Trophoblast cell (in vitro differentiated cells and primary cell): Measurements from ENCODE around the gene CALR.

Source experiments
- DNase-seq, 2 donors: peaks; one replicate each; pipeline ENCODE4 v3.0.0-alpha.2; 2016
- H2AFZ ChIP-seq: 2 replicates; pipeline ENCODE4 v1.6.1; 2013; ENCODE audit warnings: low read length, moderate library complexity, mild to moderate bottlenecking; ENCODE audit not compliant: insufficient read depth, poor library complexity
- H2AK5ac ChIP-seq: 2 replicates; pipeline ENCODE4 v1.6.1; 2013; ENCODE audit warnings: mild to moderate bottlenecking, low read length
- H2BK120ac ChIP-seq: 2 replicates; pipeline ENCODE4 v1.6.1; 2013; ENCODE audit warnings: low read length, mild to moderate bottlenecking, moderate library complexity; ENCODE audit not compliant: insufficient read depth, poor library complexity
- H2BK12ac ChIP-seq: 2 replicates; pipeline ENCODE4 v1.6.1; 2013; ENCODE audit warnings: mild to moderate bottlenecking, low read length, moderate library complexity
- H2BK5ac ChIP-seq: 2 replicates; pipeline ENCODE4 v1.6.1; 2013; ENCODE audit warnings: low read length, low read depth, moderate library complexity, mild to moderate bottlenecking; ENCODE audit not compliant: poor library complexity
- H3K14ac ChIP-seq: 2 replicates; pipeline ENCODE4 v1.6.1; 2013; ENCODE audit warnings: mild to moderate bottlenecking, low read length
- H3K18ac ChIP-seq: 2 replicates; pipeline ENCODE4 v1.6.1; 2013; ENCODE audit warnings: mild to moderate bottlenecking, low read length
- H3K23ac ChIP-seq: 2 replicates; pipeline ENCODE4 v1.6.1; 2013; ENCODE audit warnings: low read length
- H3K27ac ChIP-seq: 2 replicates; pipeline ENCODE4 v1.5.1; 2013; ENCODE audit warnings: low read depth, mild to moderate bottlenecking, inconsistent platforms, low read length, moderate library complexity
- H3K27me3 ChIP-seq: 2 replicates; pipeline ENCODE4 v1.6.1; 2013; ENCODE audit warnings: inconsistent platforms, mild to moderate bottlenecking, low read length, moderate library complexity; ENCODE audit not compliant: insufficient read depth
- H3K36me3 ChIP-seq, 2 experiments: 1 replicate in 1 of 2; 2 replicates in 1 of 2; pipeline ENCODE4 v1.6.1; 2013; ENCODE audit warnings: low read length in 2 of 2, mild to moderate bottlenecking in 2 of 2, moderate library complexity in 1 of 2; ENCODE audit not compliant: insufficient read depth in 2 of 2, control insufficient read depth in 1 of 2
- H3K4ac ChIP-seq: 2 replicates; pipeline ENCODE4 v1.6.1; 2013; ENCODE audit warnings: low read depth, mild to moderate bottlenecking, low read length, moderate library complexity
- H3K4me1 ChIP-seq, 2 experiments: 1 replicate in 1 of 2; 2 replicates in 1 of 2; pipeline ENCODE4 v1.6.1; 2013; ENCODE audit warnings: low read length in 2 of 2, mild to moderate bottlenecking in 2 of 2, moderate library complexity in 1 of 2; ENCODE audit not compliant: insufficient read depth in 2 of 2, control insufficient read depth in 1 of 2
- H3K4me2 ChIP-seq: 2 replicates; pipeline ENCODE4 v1.6.1; 2013; ENCODE audit warnings: inconsistent platforms, mild to moderate bottlenecking, low read length, moderate library complexity
- H3K4me3 ChIP-seq: 2 replicates; pipeline ENCODE4 v1.5.1; 2013; ENCODE audit warnings: mild to moderate bottlenecking, low read depth, low read length, inconsistent platforms
- H3K79me1 ChIP-seq: one replicate; pipeline ENCODE4 v1.6.1; 2013; ENCODE audit warnings: low read length
- H3K79me2 ChIP-seq: 2 replicates; pipeline ENCODE4 v1.6.1; 2013; ENCODE audit warnings: low read length, mild to moderate bottlenecking; ENCODE audit not compliant: control insufficient read depth, insufficient read depth, poor library complexity
- H3K9ac ChIP-seq: 2 replicates; pipeline ENCODE4 v1.6.1; 2013; ENCODE audit warnings: mild to moderate bottlenecking, low read length
- H3K9me3 ChIP-seq: 2 replicates; pipeline ENCODE4 v1.6.1; 2013; ENCODE audit warnings: low read depth, mild to moderate bottlenecking, control low read depth, inconsistent platforms, low read length; ENCODE audit not compliant: insufficient read depth
- H4K12ac ChIP-seq: 2 replicates; pipeline ENCODE4 v1.6.1; 2013; ENCODE audit warnings: low read depth, mild to moderate bottlenecking, low read length, moderate library complexity
- H4K8ac ChIP-seq: 2 replicates; pipeline ENCODE4 v1.6.1; 2013; ENCODE audit warnings: low read depth, mild to moderate bottlenecking, low read length, moderate library complexity
- H4K91ac ChIP-seq: one replicate; pipeline ENCODE4 v1.6.1; 2013; ENCODE audit warnings: low read depth, mild to moderate bottlenecking, low read length, moderate library complexity
- WGBS: extraction: QIAGEN DNeasy Blood & Tissue Kit; methylation state at CpG from one replicate; pipeline ENCODE4 v1.1.7; 2013; ENCODE audit warnings: missing lambda C conversion rate; ENCODE audit not compliant: insufficient read length, insufficient coverage; ENCODE audit errors: extremely low coverage; 5-methylcytosine and 5-hydroxymethylcytosine counted together

The CALR gene

GRCh38 chr19:12984143-12984627 lies 45.8 kb downstream of the CALR start:
- Histone ChIP-seq H3K79me1 (no peaks in the 10 kb centered on the region), H3K27me3 (peaks cover 18% of the 10 kb centered on the region), H2BK120ac (no peak overlapping the region), H3K4me2 (no peak overlapping the region), H3K9me3 (peaks cover 19% of the 10 kb centered on the region), H2BK12ac (no peak overlapping the region), H3K4me1 (no peaks in the 10 kb centered on the region), H3K4me3 (peak overlapping the region; percentile 39), H3K23ac (no peak overlapping the region), H4K91ac (no peak overlapping the region), H3K79me2 (no peaks in the 10 kb centered on the region), H3K27ac (no peak overlapping the region), H2AFZ (no peak overlapping the region), H3K14ac (no peak overlapping the region), H2BK5ac (no peak overlapping the region), H3K4ac (no peak overlapping the region), H4K12ac (no peak overlapping the region), H3K9ac (no peak overlapping the region), H3K36me3 (no peaks in the 10 kb centered on the region), H2AK5ac (no peak overlapping the region), H3K18ac (no peak overlapping the region), H4K8ac (no peak overlapping the region)
- WGBS = no CpG with 5 or more reads among the region's 3 CpGs
- no peak for DNase-seq

GRCh38 chr19:12984683-12985048 lies 46.3 kb downstream of the CALR start:
- no peak overlapping the region for H2BK5ac ChIP-seq
- H4K12ac ChIP-seq = no peak overlapping the region
- no peak overlapping the region for H2BK120ac ChIP-seq
- no peak overlapping the region for H3K23ac ChIP-seq
- no peak overlapping the region for H3K4me2 ChIP-seq
- peaks cover 18% of the 10 kb centered on the region for H3K27me3 ChIP-seq
- no peak overlapping the region for H3K27ac ChIP-seq
- H3K4me3 ChIP-seq = no peak overlapping the region
- DNase-seq = no peak
- H3K79me2 ChIP-seq = no peaks in the 10 kb centered on the region
- H4K8ac ChIP-seq = no peak overlapping the region
- H2AFZ ChIP-seq = no peak overlapping the region
- H3K36me3 ChIP-seq = no peaks in the 10 kb centered on the region
- no peak overlapping the region for H2AK5ac ChIP-seq
- H3K9me3 ChIP-seq = peaks cover 21% of the 10 kb centered on the region
- H3K9ac ChIP-seq = no peak overlapping the region
- H3K14ac ChIP-seq = no peak overlapping the region
- H4K91ac ChIP-seq = no peak overlapping the region
- no peaks in the 10 kb centered on the region for H3K79me1 ChIP-seq
- no peak overlapping the region for H3K4ac ChIP-seq
- no peak overlapping the region for H3K18ac ChIP-seq
- H3K4me1 ChIP-seq = no peaks in the 10 kb centered on the region
- WGBS = no CpG with 5 or more reads among the region's 10 CpGs
- H2BK12ac ChIP-seq = no peak overlapping the region

- no peak overlapping the region for H4K8ac ChIP-seq
- H3K4ac ChIP-seq = no peak overlapping the region
- H4K12ac ChIP-seq = no peak overlapping the region
- no peak overlapping the region for H3K18ac ChIP-seq
- no peaks in the 10 kb centered on the region for H3K36me3 ChIP-seq
- H2BK12ac ChIP-seq = no peak overlapping the region
- H3K4me2 ChIP-seq = no peak overlapping the region
- H2AK5ac ChIP-seq = no peak overlapping the region
- no peaks in the 10 kb centered on the region for H3K79me2 ChIP-seq
- no peak overlapping the region for H3K4me3 ChIP-seq
- H3K9me3 ChIP-seq = peaks cover 21% of the 10 kb centered on the region
- H3K23ac ChIP-seq = no peak overlapping the region
- no peaks in the 10 kb centered on the region for H3K79me1 ChIP-seq
- H3K14ac ChIP-seq = no peak overlapping the region
- H3K27ac ChIP-seq = no peak overlapping the region
- no peak overlapping the region for H2BK5ac ChIP-seq
- no peaks in the 10 kb centered on the region for H3K4me1 ChIP-seq
- no CpG with 5 or more reads among the region's 16 CpGs for WGBS
- no peak overlapping the region for H4K91ac ChIP-seq
- H3K27me3 ChIP-seq = peaks cover 18% of the 10 kb centered on the region
- peak; percentile 8 to 24 for DNase-seq
- no peak overlapping the region for H3K9ac ChIP-seq
- H2AFZ ChIP-seq = no peak overlapping the region
- H2BK120ac ChIP-seq = no peak overlapping the region
Measured at GRCh38 chr19:12985049-12985776, 46.8 kb downstream of the CALR start.

GRCh38 chr19:12986726-12987125 lies 48.3 kb downstream of the CALR start:
- Histone ChIP-seq H3K27ac (no peak overlapping the region), H3K4me3 (no peak overlapping the region), H2BK5ac (no peak overlapping the region), H3K4ac (no peak overlapping the region), H3K18ac (no peak overlapping the region), H3K4me2 (no peak overlapping the region), H3K79me2 (no peaks in the 10 kb centered on the region), H2AK5ac (no peak overlapping the region), H2BK120ac (no peak overlapping the region), H3K27me3 (peaks cover 22% of the 10 kb centered on the region), H3K23ac (no peak overlapping the region), H3K9me3 (peaks cover 25% of the 10 kb centered on the region), H3K14ac (no peak overlapping the region), H3K9ac (no peak overlapping the region), H4K12ac (no peak overlapping the region), H2BK12ac (no peak overlapping the region), H3K4me1 (no peaks in the 10 kb centered on the region), H3K79me1 (no peaks in the 10 kb centered on the region), H4K8ac (no peak overlapping the region), H2AFZ (no peak overlapping the region), H4K91ac (no peak overlapping the region), H3K36me3 (no peaks in the 10 kb centered on the region)
- WGBS = no CpG with 5 or more reads among the region's 12 CpGs
- DNase-seq = no peak
